Retinal pigment epithelial cell (primary cell): ENCODE measurements around the gene ANKRD13A.

ENCODE experiments used
- DNase-seq: peaks from one replicate; pipeline ENCODE4 v3.0.0-alpha.2; 2010; ENCODE audit warnings: low read depth
- H3K4me3 ChIP-seq: 2 replicates; pipeline ENCODE4 v1.5.1; 2011; ENCODE audit warnings: mild to moderate bottlenecking, low read length, control low read depth, moderate library complexity
- TF ChIP-seq, protein P1 (sequence below): conservative IDR thresholded peaks from 2 replicates; pipeline ENCODE4 v1.5.1; 2011; ENCODE audit warnings: low read depth, low read length, control low read depth, inconsistent platforms

ANKRD13A gene

DNA sequence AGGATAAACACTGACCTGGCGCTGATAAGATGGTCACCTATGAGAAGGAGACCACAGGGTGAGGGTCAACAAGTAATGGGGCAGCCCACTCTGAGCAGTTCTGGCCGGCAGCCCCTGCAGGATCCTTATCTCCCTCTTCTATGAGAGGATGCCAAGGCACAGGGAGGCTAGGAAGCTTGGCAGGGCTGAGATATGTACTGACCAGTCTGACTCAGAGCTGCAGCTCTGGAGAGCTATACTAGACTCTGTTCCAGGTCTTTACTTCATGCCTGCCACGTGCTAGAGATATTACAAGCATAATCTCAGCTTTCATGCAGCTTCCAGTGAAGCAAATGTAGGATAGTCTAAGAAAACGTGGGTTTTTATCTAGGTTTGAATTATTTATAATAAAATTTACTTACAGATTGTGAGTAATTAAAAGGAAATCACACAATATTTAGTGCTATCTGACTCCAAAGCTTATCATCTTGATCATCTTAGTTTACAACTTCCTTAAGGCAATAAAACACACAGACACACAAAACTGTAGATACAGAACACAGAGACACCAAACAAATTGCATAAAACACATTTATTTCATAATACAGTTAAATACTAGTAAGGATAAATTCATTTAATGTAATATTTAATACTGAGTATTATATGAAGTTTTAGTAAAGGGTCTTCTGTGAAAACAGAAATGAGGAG is 35.3 kb upstream of the ANKRD13A start:
- TF ChIP-seq, protein P1, sequence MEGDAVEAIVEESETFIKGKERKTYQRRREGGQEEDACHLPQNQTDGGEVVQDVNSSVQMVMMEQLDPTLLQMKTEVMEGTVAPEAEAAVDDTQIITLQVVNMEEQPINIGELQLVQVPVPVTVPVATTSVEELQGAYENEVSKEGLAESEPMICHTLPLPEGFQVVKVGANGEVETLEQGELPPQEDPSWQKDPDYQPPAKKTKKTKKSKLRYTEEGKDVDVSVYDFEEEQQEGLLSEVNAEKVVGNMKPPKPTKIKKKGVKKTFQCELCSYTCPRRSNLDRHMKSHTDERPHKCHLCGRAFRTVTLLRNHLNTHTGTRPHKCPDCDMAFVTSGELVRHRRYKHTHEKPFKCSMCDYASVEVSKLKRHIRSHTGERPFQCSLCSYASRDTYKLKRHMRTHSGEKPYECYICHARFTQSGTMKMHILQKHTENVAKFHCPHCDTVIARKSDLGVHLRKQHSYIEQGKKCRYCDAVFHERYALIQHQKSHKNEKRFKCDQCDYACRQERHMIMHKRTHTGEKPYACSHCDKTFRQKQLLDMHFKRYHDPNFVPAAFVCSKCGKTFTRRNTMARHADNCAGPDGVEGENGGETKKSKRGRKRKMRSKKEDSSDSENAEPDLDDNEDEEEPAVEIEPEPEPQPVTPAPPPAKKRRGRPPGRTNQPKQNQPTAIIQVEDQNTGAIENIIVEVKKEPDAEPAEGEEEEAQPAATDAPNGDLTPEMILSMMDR: no peak
- DNase-seq: no peak

DNA sequence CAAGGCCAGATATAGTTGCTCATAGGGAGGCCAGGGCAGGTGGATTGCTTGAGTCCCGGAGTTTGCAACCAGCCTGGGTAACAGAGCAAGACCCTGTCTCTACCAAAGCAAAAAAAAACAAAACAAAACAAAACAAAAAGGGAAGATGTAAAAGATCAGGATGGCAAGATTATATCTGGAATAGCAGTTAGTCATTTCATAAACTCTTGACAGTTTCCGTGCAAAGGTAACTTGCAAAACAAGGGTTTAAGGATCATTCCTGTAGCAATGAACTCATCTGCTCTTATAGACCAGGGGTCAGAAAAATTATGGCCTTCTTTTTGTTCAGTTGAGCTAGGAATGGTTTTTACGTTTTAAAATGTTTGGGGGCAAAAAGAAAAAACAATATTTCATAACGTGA is 32.7 kb upstream of the ANKRD13A start:
- H3K4me3 ChIP-seq: no peak overlapping the region
- DNase-seq: no peak
- TF ChIP-seq, protein P1: no peak

More for the DNA sequence above, 35.3 kb upstream of the ANKRD13A start:
- no peak overlapping the region for H3K4me3 ChIP-seq

DNA sequence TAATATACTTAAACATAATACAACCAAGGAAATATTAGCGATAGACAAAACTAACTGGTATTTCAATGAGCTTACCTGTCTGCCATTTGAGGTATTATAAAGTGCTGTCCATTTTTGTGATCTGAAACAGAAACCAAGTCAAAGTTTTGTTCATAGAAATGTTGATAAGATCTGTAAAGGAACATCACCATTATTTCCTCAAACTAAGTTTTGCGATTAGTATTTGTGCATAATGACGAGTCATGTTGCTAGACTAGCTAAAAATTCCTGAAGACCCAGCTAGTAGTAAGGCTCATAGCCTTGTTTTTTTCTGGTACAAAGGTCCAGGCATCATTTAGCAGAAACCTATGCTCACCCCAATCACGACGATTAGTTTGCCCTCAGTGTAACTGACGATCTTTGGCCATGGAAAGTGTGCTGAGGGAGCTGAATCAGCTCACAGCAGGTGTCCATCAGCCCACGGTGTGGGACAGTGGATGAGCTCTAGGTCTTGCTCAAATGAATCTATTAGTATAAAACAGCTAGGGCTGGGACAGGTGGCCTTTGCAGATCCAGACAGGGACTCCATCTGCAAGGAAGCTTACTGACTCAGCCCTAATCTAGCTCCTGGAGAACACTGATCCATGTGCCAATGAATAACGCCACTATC is 31.7 kb upstream of the ANKRD13A start:
- H3K4me3 ChIP-seq: no peak overlapping the region
- no peak for DNase-seq
- TF ChIP-seq, protein P1: no peak

DNA sequence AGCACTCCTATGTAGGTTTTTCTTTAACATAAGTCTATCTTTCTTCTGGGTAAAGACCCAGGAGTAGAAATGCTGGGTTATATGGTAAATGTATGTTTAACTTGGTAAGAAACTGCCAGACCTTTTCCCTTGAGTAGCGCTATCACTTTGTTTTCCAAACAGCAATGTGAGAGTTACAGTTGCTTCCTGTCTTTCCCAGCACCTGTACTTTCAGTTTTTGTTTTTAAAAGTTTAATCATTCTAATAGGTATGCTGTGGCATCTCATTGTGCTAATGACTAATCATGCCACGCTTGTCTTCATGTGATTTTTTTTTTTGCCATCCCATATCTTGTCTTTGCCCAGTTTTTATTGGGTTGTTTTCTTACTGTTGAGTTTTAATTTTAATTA is 31.2 kb upstream of the ANKRD13A start:
- TF ChIP-seq, protein P1: no peak

DNA sequence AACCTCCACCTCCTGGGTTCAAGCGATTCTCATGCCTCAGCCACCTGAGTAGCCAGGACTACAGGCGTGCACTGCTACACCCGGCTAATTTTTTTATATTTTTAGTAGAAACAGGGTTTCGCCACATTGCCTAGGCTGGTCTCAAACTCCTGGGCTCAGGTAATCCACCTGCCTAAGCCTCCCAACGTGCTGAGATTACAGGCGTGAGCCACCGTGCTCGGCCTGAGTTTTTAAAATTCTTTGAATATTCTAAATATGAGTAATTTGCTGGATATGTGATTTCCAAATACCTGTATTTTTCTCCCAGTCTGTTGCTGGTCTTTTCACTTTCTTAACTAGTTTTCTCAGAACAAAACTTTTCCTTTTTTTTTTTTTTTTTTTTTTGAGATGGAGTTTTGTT is 30.4 kb upstream of the ANKRD13A start:
- DNase-seq: no peak
- TF ChIP-seq, protein P1: no peak

More for the DNA sequence above, 31.2 kb upstream of the ANKRD13A start:
- H3K4me3 ChIP-seq: no peak overlapping the region
- DNase-seq: no peak

DNA sequence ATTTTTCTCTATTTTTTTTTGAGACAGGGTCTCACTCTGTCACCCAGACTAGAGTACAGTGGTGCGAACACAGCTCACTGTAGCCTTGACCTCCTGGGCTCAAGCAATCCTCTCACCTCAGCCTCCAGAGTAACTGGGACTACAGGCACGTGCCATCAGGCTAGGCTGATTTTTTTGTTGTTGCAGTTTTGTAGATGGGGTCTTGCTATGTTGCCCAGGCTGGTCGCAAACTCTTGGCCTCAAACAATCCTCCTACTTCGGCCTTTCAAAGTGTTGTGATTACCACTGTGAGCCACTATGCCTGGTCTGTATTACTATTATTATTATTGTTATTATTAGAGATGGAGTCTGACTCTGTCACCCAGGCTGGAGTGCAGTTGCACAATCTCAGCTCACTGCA is 26.4 kb upstream of the ANKRD13A start:
- TF ChIP-seq, protein P1: no peak
- no peak for DNase-seq
- no peak overlapping the region for H3K4me3 ChIP-seq

More for the DNA sequence above, 30.4 kb upstream of the ANKRD13A start:
- no peak overlapping the region for H3K4me3 ChIP-seq

DNA sequence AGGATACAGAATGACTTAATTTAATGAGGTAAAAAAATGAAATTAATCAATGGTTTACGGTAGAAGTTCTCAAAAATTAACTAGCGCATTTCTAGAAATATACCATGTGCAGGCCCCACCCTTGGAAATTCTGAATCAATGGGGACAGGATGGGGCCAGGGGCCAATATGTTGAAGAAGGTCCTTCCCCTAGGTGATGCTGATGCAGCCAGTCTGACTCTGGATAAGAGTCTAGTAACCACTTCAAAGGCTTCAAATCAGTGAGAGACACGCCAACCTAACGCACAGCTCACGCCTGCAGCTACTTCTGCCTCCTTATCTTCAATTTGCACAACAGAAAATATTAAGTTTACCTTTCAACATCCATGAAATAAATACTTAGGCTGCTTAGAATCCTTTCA is 17.9 kb upstream of the ANKRD13A start:
- TF ChIP-seq, protein P1: no peak
- no peak for DNase-seq
- no peak overlapping the region for H3K4me3 ChIP-seq
